OCI-LY3 (cell line): ENCODE measurements around the gene NTNG1.

Experiments used
- EZH2phosphoT487 ChIP-seq: fragments of 200-600 bp; shearing (Covaris generic); IDR thresholded peaks from 2 replicates; pipeline ENCODE4 v1.6.1; 2018; ENCODE audit warnings: antibody characterized with exemption, mixed run types, low read depth
- TF ChIP-seq, protein P1 (sequence below): fragments of 200-600, 300-600 bp; sonication (generic); IDR thresholded peaks from 2 replicates; pipeline ENCODE4 v1.5.1; 2014; ENCODE audit warnings: antibody characterized with exemption, low read length, low read depth

DNA sequence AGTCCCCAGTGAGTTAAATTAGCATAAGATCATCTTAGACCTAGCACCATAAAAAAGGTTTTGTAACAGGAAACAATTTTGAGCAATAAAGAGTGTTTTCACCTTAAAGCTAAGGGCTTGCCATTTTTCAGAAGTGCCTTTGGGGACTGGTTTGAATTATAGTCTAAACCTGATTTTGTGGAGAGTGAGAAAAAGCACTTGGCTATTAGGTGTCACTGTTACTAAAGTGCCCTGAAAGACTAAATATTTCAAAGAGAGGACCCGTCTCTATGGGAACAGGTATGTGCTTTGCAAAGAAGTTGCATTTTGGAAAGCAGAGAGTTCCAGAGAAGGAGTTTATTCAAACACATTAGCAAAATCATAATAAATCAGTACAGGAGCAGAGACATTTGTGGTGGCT is 9.1 kb downstream of the NTNG1 start:
- TF ChIP-seq, protein P1, sequence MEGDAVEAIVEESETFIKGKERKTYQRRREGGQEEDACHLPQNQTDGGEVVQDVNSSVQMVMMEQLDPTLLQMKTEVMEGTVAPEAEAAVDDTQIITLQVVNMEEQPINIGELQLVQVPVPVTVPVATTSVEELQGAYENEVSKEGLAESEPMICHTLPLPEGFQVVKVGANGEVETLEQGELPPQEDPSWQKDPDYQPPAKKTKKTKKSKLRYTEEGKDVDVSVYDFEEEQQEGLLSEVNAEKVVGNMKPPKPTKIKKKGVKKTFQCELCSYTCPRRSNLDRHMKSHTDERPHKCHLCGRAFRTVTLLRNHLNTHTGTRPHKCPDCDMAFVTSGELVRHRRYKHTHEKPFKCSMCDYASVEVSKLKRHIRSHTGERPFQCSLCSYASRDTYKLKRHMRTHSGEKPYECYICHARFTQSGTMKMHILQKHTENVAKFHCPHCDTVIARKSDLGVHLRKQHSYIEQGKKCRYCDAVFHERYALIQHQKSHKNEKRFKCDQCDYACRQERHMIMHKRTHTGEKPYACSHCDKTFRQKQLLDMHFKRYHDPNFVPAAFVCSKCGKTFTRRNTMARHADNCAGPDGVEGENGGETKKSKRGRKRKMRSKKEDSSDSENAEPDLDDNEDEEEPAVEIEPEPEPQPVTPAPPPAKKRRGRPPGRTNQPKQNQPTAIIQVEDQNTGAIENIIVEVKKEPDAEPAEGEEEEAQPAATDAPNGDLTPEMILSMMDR: no peak
- no peak for TF ChIP-seq EZH2phosphoT487
